Glomerular endothelial cell (primary cell): ENCODE results near the gene KIF26A. TPM values are rescaled to one million over a fixed set of nuclear protein-coding genes. Genes with fewer than 3 reads are reported as not detected.
"Not testable (repeated sequence)": the region's sequence is repeated elsewhere in the genome, so short reads cannot be mapped to it uniquely, and the experiment has no call there.

ENCODE experiments used
- DNase-seq: peaks from one replicate; pipeline ENCODE4 v3.0.0-alpha.2; 2011; ENCODE audit warnings: low read depth, low spot score; ENCODE audit errors: extremely low read depth
- total RNA-seq: library from RNA; depleted of rRNA; stranded (reverse); fragments of >200 nt; gene quantifications from 2 replicates; pipeline ENCODE4 v1.2.3, GENCODE V29; 2015

KIF26A gene
- total RNA-seq, 1 donor from 2014 or later = 19.8 TPM

GRCh38 chr14:104205781-104206180 lies 67.4 kb downstream of the KIF26A start:
- no peak for DNase-seq

GRCh38 chr14:104206281-104206904 lies 68.0 kb downstream of the KIF26A start:
- no peak for DNase-seq

- DNase-seq = no peak
Measured at GRCh38 chr14:104207142-104208014, 69.0 kb downstream of the KIF26A start.

- not testable (repeated sequence) for DNase-seq
Measured at GRCh38 chr14:104208015-104208295, 69.6 kb downstream of the KIF26A start.

GRCh38 chr14:104208331-104208730 lies 69.9 kb downstream of the KIF26A start:
- DNase-seq = not testable (repeated sequence)

GRCh38 chr14:104209071-104209470 lies 70.7 kb downstream of the KIF26A start:
- DNase-seq = not testable (repeated sequence)

- DNase-seq = no peak
Measured at GRCh38 chr14:104209985-104210816, 71.8 kb downstream of the KIF26A start.

- no peak for DNase-seq
Measured at GRCh38 chr14:104210817-104211195, 72.4 kb downstream of the KIF26A start.

- no peak for DNase-seq
Measured at GRCh38 chr14:104211215-104211614, 72.8 kb downstream of the KIF26A start.

GRCh38 chr14:104211741-104212140 lies 73.4 kb downstream of the KIF26A start:
- no peak for DNase-seq

GRCh38 chr14:104212206-104213095 lies 74.1 kb downstream of the KIF26A start:
- no peak for DNase-seq

- DNase-seq = no peak
Measured at GRCh38 chr14:104213301-104214034, 75.1 kb downstream of the KIF26A start.

GRCh38 chr14:104214431-104215218 lies 76.2 kb downstream of the KIF26A start:
- no peak for DNase-seq

- no peak for DNase-seq
Measured at GRCh38 chr14:104215706-104216334, 77.4 kb downstream of the KIF26A start.

- no peak for DNase-seq
Measured at GRCh38 chr14:104216457-104216856, 78.1 kb downstream of the KIF26A start.

- no peak for DNase-seq
Measured at GRCh38 chr14:104217486-104218360, 79.3 kb downstream of the KIF26A start.

GRCh38 chr14:104218361-104219180 lies 80.2 kb downstream of the KIF26A start:
- DNase-seq = no peak
